Left lung (tissue), 10 donors: Measurements from ENCODE around the gene AKAP13. TPM values are rescaled to one million over a fixed set of nuclear protein-coding genes. Genes with fewer than 3 reads are reported as not detected.
A peak's percentile ranks its signal among the peaks of the same experiment; 100 is the strongest.
"Not testable (repeated sequence)": the region's sequence is repeated elsewhere in the genome, so short reads cannot be mapped to it uniquely, and the experiment has no call there.

ENCODE experiments used
- ATAC-seq: fragments of 200-7000 bp; cut with Tn5 transposase; one replicate; pipeline ENCODE4 v1.9.1; 2020; ENCODE audit warnings: moderate library complexity
- DNase-seq, 4 donors: peaks; one replicate each; pipeline ENCODE4 v3.0.0-alpha.2; 2013 to 2020
- H3K27ac ChIP-seq, 2 donors: fragments of 200-600 bp; sonication (generic) in 1 of 2; one replicate each; pipeline versions ENCODE4 v1.5.0 to v1.8.0; 2020 to 2021
- H3K27me3 ChIP-seq, 2 donors: fragments of 200-600 bp; sonication (generic) in 1 of 2; one replicate each; pipeline versions ENCODE4 v1.5.0 to v1.8.0; 2020 to 2021
- H3K36me3 ChIP-seq, 2 donors: fragments of 200-600 bp; sonication (generic) in 1 of 2; one replicate each; pipeline versions ENCODE4 v1.5.0 to v1.8.0; 2020 to 2021
- H3K4me1 ChIP-seq, 2 donors: fragments of 200-600 bp; one replicate each; pipeline ENCODE4 v1.8.0; 2021
- H3K4me3 ChIP-seq, 2 donors: fragments of 200-600 bp; sonication (generic) in 1 of 2; one replicate each; pipeline versions ENCODE4 v1.5.0 to v1.8.0; 2020 to 2021; ENCODE audit warnings: mild to moderate bottlenecking in 1 of 2
- H3K9me3 ChIP-seq, 2 donors: fragments of 200-600 bp; sonication (generic) in 1 of 2; one replicate each; pipeline versions ENCODE4 v1.5.0 to v1.8.0; 2020 to 2021
- CTCF ChIP-seq, 2 donors: fragments of 200-600 bp; sonication (generic) in 1 of 2; IDR thresholded peaks; one replicate each; pipeline versions ENCODE4 v1.5.0 to v1.8.0; 2021; ENCODE audit warnings: antibody characterized with exemption in 2 of 2
- intact Hi-C, 2 donors: fragments of 100-400 bp; cut with DNase I; formaldehyde crosslinking; loops; one replicate each; pipeline versions ENCODE4 v1.11.2 to v1.14.2; 2022
- microRNA-seq, 2 donors: library from miRNA; unstranded; fragments of <30 nt; microRNA quantifications; one replicate each; pipeline ENCODE4, GENCODE V29; 2019
- polyA plus RNA-seq, 6 donors: library from polyadenylated mRNA; unstranded; fragments of 120-200 nt; gene quantifications; one replicate each; pipeline ENCODE4 v1.2.1, GENCODE V29; 2013; ENCODE audit not compliant: insufficient read length in 6 of 6
- total RNA-seq, 2 donors: library from RNA; stranded (reverse); fragmentation: NEBNext Ultra II Directional; extraction: Animal tissue kit (Norgen Biotek cat#: 25700); gene quantifications; one replicate each; pipeline ENCODE4 v1.2.1, GENCODE V29; 2021
- donor health status: DM: no; HTN: yes; CAD: no.
- donor health status: DM: no; HTN: no; CAD: no.

Gene AKAP13
- total and polyA plus RNA-seq, 8 donors, result 93.6 to 346 (median 102) TPM

GRCh38 chr15:85794598-85795336 lies 414.4 kb downstream of the AKAP13 start, which contains the start of gene KLHL25:
TSS of gene KLHL25 (minus strand) at chr15:85794925. CDS start at chr15:85769810, 25,115 bp downstream.
- TF ChIP-seq CTCF (IDR thresholded peaks at IDR 0.05), result no peak

GRCh38 chr15:85795337-85796305 lies 415.2 kb downstream of the AKAP13 start:
- no peak for TF ChIP-seq CTCF (IDR thresholded peaks at IDR 0.05)
- Histone ChIP-seq H3K4me3 (peak overlapping the region; percentile 21 to 92), H3K4me1 (peaks cover 0 to 30% of the 10 kb centered on the region in 2 donors), H3K36me3 (no peaks in the 10 kb centered on the region), H3K27me3 (peaks cover 0 to 16% of the 10 kb centered on the region in 2 donors), H3K9me3 (no peaks in the 10 kb centered on the region), H3K27ac (peak overlapping the region in 1 of 2 donors; percentile 85)
- no peak for DNase-seq
- intact Hi-C loops, result no loop called here
- no peak for ATAC-seq

More at GRCh38 chr15:85794598-85795336, 414.4 kb downstream of the AKAP13 start, which contains the start of gene KLHL25:
- intact Hi-C loops, result no loop called here
- H3K27me3 ChIP-seq, result peaks cover 0 to 16% of the 10 kb centered on the region in 2 donors
- ATAC-seq (peak; percentile 98), DNase-seq (peak; percentile 93 to 98 (median 96))
- no peaks in the 10 kb centered on the region for H3K36me3 ChIP-seq
- peaks cover 0 to 30% of the 10 kb centered on the region in 2 donors for H3K4me1 ChIP-seq
- peak within 1 kb of the TSS; percentile 64 to 92 for H3K4me3 ChIP-seq
- peak within 1 kb of the TSS; percentile 74 to 85 for H3K27ac ChIP-seq
- H3K9me3 ChIP-seq, result no peaks in the 10 kb centered on the region

- H3K4me3 ChIP-seq, H3K27ac ChIP-seq, H3K9me3 ChIP-seq, ATAC-seq, DNase-seq, intact Hi-C loops, H3K36me3 ChIP-seq: not testable (repeated sequence)
- Histone ChIP-seq H3K4me1 (peaks cover 0 to 30% of the 10 kb centered on the region in 2 donors), H3K27me3 (peaks cover 0 to 16% of the 10 kb centered on the region in 2 donors)
Measured at GRCh38 chr15:85796371-85796770, 416.0 kb downstream of the AKAP13 start.

Small RNA genes within 50 kb of the gene (microRNA-seq; reads per million reads assigned to microRNA genes)
- 0.27 to 0.50 reads per million in 2 donors for gene MIR1276
- 16.1 to 28.4 reads per million in 2 donors for gene MIR7706
